ENCODE results near the gene CARS2.

DNA sequence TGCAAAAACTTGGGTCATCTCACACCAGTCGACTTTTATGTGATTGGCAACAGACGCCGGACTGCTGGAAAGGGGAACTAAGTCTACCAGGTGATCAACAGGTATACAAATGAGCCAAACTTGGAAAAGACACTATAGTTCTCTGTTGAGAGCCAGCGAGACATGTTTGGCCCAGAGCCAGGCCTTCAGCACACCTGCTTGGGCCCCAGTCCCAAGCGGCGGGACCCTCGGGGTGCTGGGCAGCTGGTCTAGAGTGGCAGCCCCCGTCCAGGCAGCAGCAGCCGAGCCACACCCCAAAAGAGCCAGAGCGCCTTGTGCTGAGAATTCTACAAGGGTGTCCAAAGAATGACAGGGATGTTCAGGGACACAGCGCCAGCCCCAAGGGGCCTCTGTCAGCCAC, 62.6 kb downstream of the CARS2 start:
- TF ChIP-seq, protein P1, sequence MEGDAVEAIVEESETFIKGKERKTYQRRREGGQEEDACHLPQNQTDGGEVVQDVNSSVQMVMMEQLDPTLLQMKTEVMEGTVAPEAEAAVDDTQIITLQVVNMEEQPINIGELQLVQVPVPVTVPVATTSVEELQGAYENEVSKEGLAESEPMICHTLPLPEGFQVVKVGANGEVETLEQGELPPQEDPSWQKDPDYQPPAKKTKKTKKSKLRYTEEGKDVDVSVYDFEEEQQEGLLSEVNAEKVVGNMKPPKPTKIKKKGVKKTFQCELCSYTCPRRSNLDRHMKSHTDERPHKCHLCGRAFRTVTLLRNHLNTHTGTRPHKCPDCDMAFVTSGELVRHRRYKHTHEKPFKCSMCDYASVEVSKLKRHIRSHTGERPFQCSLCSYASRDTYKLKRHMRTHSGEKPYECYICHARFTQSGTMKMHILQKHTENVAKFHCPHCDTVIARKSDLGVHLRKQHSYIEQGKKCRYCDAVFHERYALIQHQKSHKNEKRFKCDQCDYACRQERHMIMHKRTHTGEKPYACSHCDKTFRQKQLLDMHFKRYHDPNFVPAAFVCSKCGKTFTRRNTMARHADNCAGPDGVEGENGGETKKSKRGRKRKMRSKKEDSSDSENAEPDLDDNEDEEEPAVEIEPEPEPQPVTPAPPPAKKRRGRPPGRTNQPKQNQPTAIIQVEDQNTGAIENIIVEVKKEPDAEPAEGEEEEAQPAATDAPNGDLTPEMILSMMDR (IDR thresholded peaks at IDR 0.05; ENCODE audit: borderline replicate concordance, extremely low read depth, low read length, poor library complexity, severe bottlenecking): no peak
- no peak for TF ChIP-seq EZH2 (IDR thresholded peaks at IDR 0.05; ENCODE audit: borderline replicate concordance, low read depth, low read length, severe bottlenecking)

Measured in DND-41 (cell line).